ENCODE results near the gene ADD3. TPM values are rescaled to one million over a fixed set of nuclear protein-coding genes. Genes with fewer than 3 reads are reported as not detected.
A peak's percentile ranks its signal among the peaks of the same experiment; 100 is the strongest.

ADD3 gene
- total RNA-seq, 1 experiment from 2014 or later = 86.7 TPM

- TF ChIP-seq CDX4 (CRISPR knock-in tag; IDR thresholded peaks at IDR 0.05; ENCODE audit: borderline replicate concordance) (no peak), ZBTB21 (CRISPR knock-in tag; IDR thresholded peaks at IDR 0.05; ENCODE audit: borderline replicate concordance) (no peak), ZNF263 (CRISPR knock-in tag; IDR thresholded peaks at IDR 0.05; ENCODE audit: low read depth) (no peak), USF2 (CRISPR knock-in tag; IDR thresholded peaks at IDR 0.05) (no peak), CTCF (IDR thresholded peaks at IDR 0.05) (no peak), FOXK1 (CRISPR knock-in tag; IDR thresholded peaks at IDR 0.05) (no peak), FOXP1 (CRISPR knock-in tag; IDR thresholded peaks at IDR 0.05; ENCODE audit: borderline replicate concordance) (no peak), AR (CRISPR knock-in tag; IDR thresholded peaks at IDR 0.05) (no peak), NR2C2 (CRISPR knock-in tag; IDR thresholded peaks at IDR 0.05) (no peak), KAT7 (CRISPR knock-in tag; IDR thresholded peaks at IDR 0.05; ENCODE audit: borderline replicate concordance) (no peak), TEAD4 (CRISPR knock-in tag; IDR thresholded peaks at IDR 0.05) (no peak)
Observed at GRCh38 chr10:110067960-110068770, 60.4 kb downstream of the ADD3 start (continued).

GRCh38 chr10:110068780-110069179 lies 61.0 kb downstream of the ADD3 start:
- POLR2A ChIA-PET = no interaction called here
- H3K27ac Mint-ChIP-seq = no peak overlapping the region
- no peaks in the 10 kb centered on the region for H3K9me3 Mint-ChIP-seq
- H3K27me3 Mint-ChIP-seq (ENCODE audit: low read depth) = no peaks in the 10 kb centered on the region
- H3K4me3 Mint-ChIP-seq = no peak overlapping the region
- CTCF ChIA-PET = interaction anchor here (1.3 to 2.1 kb wide), 4 partner anchors 53 to 184 kb away, joined by 3 to 9 read pairs (median 4); no protein-coding TSS in a partner anchor
- ATAC-seq (no peak), DNase-seq (ENCODE audit: low spot score) (no peak)
- TF ChIP-seq ATF2 (CRISPR knock-in tag; IDR thresholded peaks at IDR 0.05; ENCODE audit: borderline replicate concordance, low read depth) (no peak), TEAD4 (CRISPR knock-in tag; IDR thresholded peaks at IDR 0.05) (no peak), HMGA2 (CRISPR knock-in tag; IDR thresholded peaks at IDR 0.05) (no peak), ZNF121 (CRISPR knock-in tag; IDR thresholded peaks at IDR 0.05) (peak; percentile 54; the same call in 1 of the 2 replicates)
- peaks cover 38% of the 10 kb centered on the region for H3K4me1 Mint-ChIP-seq
- no peaks in the 10 kb centered on the region for H3K36me3 Mint-ChIP-seq

GRCh38 chr10:110069502-110069982 lies 61.8 kb downstream of the ADD3 start:
- H3K27me3 Mint-ChIP-seq (ENCODE audit: low read depth) = no peaks in the 10 kb centered on the region
- no peaks in the 10 kb centered on the region for H3K9me3 Mint-ChIP-seq
- no peaks in the 10 kb centered on the region for H3K36me3 Mint-ChIP-seq
- CTCF ChIA-PET = interaction anchor here (0.9 to 2.1 kb wide), 5 partner anchors 35 to 185 kb away, joined by 3 to 9 read pairs (median 4); no protein-coding TSS in a partner anchor
- DNase-seq (ENCODE audit: low spot score) (no peak), ATAC-seq (peak; percentile 19; the same call in 1 of the 2 replicates)
- POLR2A ChIA-PET = no interaction called here
- no peak overlapping the region for H3K4me3 Mint-ChIP-seq
- peaks cover 46% of the 10 kb centered on the region for H3K4me1 Mint-ChIP-seq
- H3K27ac Mint-ChIP-seq = no peak overlapping the region
- TF ChIP-seq CREM (CRISPR knock-in tag; IDR thresholded peaks at IDR 0.05) (no peak), TCF7 (CRISPR knock-in tag; IDR thresholded peaks at IDR 0.05; ENCODE audit: low read depth) (no peak), RORB (CRISPR knock-in tag; IDR thresholded peaks at IDR 0.05) (no peak), PRDM15 (CRISPR knock-in tag; IDR thresholded peaks at IDR 0.05) (no peak)

Measured in WTC11 (cell line).